Activated T-cell treated with anti-CD3 and anti-CD28 coated beads, Interleukin-2, amount 50 U/mL, for 4 hours (primary cell): ENCODE measurements around the gene ACOX3. TPM values are rescaled to one million over a fixed set of nuclear protein-coding genes. Genes with fewer than 3 reads are reported as not detected.
A peak's percentile ranks its signal among the peaks of the same experiment; 100 is the strongest.

Experiments used
- ATAC-seq, 2 donors: fragments of 200-7000 bp; cut with Tn5 transposase; one replicate each; pipeline ENCODE4 v1.10.0; 2021
- DNase-seq: peaks from one replicate; pipeline ENCODE4 v3.0.0-alpha.2; 2020
- H3K27me3 Mint-ChIP-seq: one replicate; pipeline ENCODE4 v1.8.0; 2021; ENCODE audit warnings: low read depth, mixed read lengths
- H3K36me3 Mint-ChIP-seq: one replicate; pipeline ENCODE4 v1.8.0; 2022; ENCODE audit warnings: mixed read lengths; ENCODE audit not compliant: insufficient read depth
- H3K4me1 Mint-ChIP-seq: one replicate; pipeline ENCODE4 v1.8.0; 2021; ENCODE audit warnings: low read depth, mixed read lengths
- H3K4me3 Mint-ChIP-seq: one replicate; pipeline ENCODE4 v1.8.0; 2021; ENCODE audit warnings: mild to moderate bottlenecking, moderate library complexity, mixed read lengths
- H3K9me3 Mint-ChIP-seq: one replicate; pipeline ENCODE4 v1.8.0; 2021; ENCODE audit warnings: mixed read lengths
- total RNA-seq, 3 donors: library from RNA; stranded (reverse); gene quantifications; one replicate each; pipeline ENCODE4 v1.2.1, GENCODE V29; 2021

The ACOX3 gene
- total RNA-seq, 3 donors from 2014 or later, result 20.1 to 35.8 (median 20.6) TPM

DNA sequence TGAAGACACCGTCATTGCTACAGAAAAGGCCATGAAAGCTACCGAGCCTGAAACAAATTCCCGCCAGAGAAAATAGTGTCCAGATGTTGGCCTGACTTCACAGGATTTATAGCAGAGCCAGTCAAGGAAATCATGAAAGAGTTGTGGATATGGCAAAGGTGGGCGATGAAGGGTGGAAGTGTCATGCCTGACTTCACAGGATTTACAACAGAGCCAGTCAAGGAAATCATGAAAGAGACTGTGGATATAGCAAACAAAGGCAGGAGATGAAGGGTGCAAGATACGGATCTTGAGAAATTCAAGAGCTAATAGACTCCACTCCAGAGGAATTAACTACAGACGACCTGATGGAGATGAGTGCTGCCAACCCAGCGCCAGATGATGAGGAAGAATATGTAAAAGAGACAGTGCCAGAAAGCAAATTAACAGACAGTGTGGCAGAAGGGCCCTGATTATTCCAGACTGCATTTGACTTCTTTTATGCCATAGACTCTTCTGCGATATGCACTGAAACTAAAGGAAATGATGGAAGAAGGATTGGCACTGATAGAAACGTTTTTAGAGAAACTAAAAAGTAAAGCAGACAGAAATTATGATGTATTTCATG, 17.2 kb upstream of the ACOX3 start:
- no peak overlapping the region for H3K4me3 Mint-ChIP-seq
- ATAC-seq (no peak), DNase-seq (no peak)
- no peaks in the 10 kb centered on the region for H3K4me1 Mint-ChIP-seq
- no peaks in the 10 kb centered on the region for H3K9me3 Mint-ChIP-seq
- peaks cover 42% of the 10 kb centered on the region for H3K36me3 Mint-ChIP-seq
- H3K27me3 Mint-ChIP-seq, result no peaks in the 10 kb centered on the region

DNA sequence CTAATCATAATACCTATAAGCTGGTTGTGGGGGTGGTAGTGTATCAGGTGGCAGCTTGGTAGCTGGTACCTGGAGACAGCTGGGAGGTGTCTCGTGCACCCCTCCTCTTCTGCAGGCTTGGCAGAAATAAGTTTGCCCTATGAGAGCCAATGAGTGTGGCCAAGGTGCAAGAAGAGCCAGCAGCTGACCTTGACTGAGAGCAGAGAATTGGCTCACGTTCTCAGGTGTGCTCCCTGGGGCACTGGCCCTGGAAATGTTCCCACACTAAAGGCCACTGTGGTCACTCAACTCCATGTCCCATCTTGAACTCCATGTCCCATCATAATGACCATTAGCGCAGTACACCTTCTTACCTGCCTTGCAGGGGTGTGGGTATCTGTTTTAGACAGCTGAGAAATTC, 13.4 kb upstream of the ACOX3 start:
- H3K4me3 Mint-ChIP-seq, result no peak overlapping the region
- ATAC-seq (no peak), DNase-seq (no peak)
- peaks cover 47% of the 10 kb centered on the region for H3K36me3 Mint-ChIP-seq
- H3K27me3 Mint-ChIP-seq, result no peaks in the 10 kb centered on the region
- no peaks in the 10 kb centered on the region for H3K4me1 Mint-ChIP-seq
- no peaks in the 10 kb centered on the region for H3K9me3 Mint-ChIP-seq

DNA sequence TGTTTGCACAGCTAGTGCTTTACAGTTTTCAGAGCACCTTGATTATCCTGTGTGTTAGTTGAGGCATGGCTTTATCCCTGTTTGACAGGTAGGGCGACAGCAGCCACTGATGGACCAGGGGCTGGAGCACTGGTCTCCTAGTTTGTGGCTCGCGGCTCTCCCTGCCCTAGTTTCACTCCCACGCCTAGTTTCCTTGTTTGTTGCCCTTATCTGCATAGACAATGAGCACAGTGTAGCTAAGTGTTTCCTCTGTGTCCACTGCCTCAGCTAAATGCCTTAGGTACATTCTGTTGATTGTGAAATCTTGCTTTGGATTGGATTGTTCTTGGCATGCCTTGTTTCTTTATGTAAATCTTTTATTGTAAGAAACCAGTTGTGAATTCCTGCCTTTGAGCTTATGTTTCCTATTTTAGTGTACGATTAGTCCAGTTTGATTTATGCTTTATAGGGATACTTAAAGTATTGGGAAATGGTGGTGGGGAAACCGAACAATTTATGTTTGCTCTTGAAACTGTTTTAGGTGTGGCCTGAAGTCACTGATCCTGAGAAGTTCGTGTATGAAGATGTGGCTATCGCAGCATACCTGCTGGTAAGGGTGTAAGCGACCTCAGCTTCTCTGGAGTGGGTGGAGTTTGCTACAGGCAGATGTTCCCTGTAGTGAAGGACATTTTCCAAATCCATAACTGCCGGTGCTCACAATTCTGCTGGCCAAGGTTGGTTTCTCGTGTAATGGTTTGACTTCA, 11.1 kb upstream of the ACOX3 start:
- Mint-ChIP-seq H3K36me3 (peaks cover 36% of the 10 kb centered on the region), H3K9me3 (no peaks in the 10 kb centered on the region)
- no peak for ATAC-seq

DNA sequence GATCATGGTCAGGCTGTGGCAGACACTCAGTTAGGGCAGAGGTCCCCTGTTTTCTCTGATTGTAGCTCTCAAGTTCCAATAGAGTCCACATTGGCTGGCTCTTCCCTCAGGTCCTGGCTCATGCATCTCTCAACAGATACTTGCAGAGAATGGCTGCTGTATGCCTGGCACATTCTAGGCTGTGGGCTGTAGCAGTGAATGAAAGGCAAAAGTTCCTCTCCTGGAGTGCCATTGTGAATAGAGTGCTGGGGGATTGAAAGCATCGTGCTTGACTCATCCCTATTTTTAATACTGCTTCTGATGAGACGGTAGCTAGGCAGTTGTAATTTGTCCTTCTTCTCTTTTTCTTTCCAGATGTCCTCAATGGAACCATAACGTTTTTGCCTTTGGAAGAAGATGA, 5.6 kb upstream of the ACOX3 start:
- H3K9me3 Mint-ChIP-seq, result no peaks in the 10 kb centered on the region
- no peak for ATAC-seq

More for the DNA sequence above, 11.1 kb upstream of the ACOX3 start:
- Mint-ChIP-seq H3K4me1 (no peaks in the 10 kb centered on the region), H3K27me3 (no peaks in the 10 kb centered on the region), H3K4me3 (no peak overlapping the region)
- DNase-seq, result no peak

DNA sequence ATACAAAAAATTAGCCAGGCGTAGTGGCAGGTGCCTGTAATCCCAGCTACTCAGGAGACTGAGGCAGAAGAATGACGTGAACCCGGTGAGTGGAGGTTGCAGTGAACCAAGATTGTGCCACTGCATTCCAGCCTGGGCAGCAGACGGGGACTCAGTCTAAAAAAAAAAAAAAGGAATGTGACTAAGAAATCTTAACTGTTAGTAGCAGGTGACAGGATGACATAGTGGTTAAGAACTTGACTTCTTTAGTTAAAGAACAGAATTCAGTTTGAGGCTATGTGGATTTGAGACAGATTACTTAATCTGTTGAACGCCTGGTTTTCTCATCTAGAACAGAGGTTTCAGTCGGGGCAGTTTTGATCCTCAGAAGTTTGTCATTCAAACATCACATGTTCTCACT, 3.3 kb upstream of the ACOX3 start:
- Mint-ChIP-seq H3K4me1 (peaks cover 55% of the 10 kb centered on the region), H3K9me3 (no peaks in the 10 kb centered on the region), H3K27me3 (no peaks in the 10 kb centered on the region), H3K36me3 (peaks cover 11% of the 10 kb centered on the region), H3K4me3 (no peak overlapping the region)
- ATAC-seq, result no peak
- DNase-seq, result no peak

More for the DNA sequence above, 5.6 kb upstream of the ACOX3 start:
- Mint-ChIP-seq H3K36me3 (peaks cover 18% of the 10 kb centered on the region), H3K27me3 (no peaks in the 10 kb centered on the region), H3K4me1 (peaks cover 36% of the 10 kb centered on the region), H3K4me3 (no peak overlapping the region)
- DNase-seq, result no peak

DNA sequence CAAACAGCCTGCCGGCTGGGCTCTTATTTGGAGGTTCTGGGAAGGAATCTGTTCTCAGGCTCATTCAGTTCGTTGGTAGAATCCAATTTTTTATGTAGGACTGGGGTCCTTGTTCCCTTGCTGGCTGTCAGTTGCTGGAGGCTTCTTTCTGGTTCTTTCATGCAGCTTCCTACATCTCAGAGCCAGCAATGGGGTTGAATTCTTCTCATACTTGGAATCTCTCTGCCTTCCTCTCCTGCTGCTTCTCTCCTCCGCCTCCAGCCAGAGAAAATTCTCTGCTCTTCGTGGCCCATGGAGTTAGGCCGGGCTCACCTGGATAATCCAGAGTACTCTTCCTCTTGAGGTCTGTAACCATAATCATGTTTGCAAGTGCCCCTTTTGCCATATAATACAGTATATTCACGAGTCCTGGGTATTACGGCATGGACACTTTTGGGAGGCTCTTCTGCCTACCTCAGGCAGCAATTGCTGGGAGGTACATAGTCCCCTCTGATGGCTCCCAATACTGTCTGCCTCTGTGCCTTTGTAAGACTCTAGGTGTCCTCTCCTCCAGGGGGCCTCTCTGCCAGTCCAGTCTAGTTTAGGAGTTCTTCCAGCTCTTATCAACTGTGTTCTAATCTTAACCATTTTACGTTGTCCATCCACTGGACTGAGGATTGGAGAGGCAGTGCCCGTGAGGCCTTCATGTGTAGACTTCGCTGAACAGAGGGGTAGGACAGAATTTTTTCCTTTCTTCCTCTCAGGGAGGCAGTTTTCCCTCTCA, 2.3 kb upstream of the ACOX3 start:
- no peak for ATAC-seq
- H3K36me3 Mint-ChIP-seq, result peaks cover 10% of the 10 kb centered on the region
- no peaks in the 10 kb centered on the region for H3K27me3 Mint-ChIP-seq
- peak overlapping the region; percentile 97 for H3K4me3 Mint-ChIP-seq
- DNase-seq, result no peak
- H3K9me3 Mint-ChIP-seq, result no peaks in the 10 kb centered on the region
- H3K4me1 Mint-ChIP-seq, result peaks cover 63% of the 10 kb centered on the region

DNA sequence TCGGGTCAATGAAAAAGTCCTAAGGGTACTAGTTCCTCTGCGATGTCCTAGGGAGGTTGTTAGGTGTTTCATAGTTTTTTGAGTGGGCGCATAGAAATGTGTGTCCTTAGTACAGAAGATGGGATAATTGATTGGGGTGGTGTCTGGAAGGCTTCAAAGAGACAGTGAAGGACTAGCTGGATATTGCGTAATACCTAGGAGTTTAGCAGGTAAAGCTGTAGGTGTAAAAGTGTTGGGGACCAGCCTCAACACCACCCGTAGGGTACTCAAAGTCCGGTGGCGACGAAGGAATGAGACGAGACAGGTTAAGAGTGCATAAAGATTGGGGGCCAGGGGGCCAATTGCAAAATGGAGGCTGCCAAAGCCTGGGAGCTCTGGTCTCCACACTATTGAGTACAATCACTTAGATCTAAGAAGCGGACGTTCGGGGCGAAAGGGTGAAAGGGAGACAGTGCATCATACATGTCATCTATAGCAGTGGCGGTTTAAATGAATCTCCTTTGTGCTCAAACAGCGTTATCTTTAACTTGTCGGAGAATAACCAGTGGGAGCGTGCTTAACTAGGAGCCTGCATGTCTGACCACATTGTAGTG, 1.1 kb upstream of the ACOX3 start:
- Mint-ChIP-seq H3K4me3 (peak overlapping the region; percentile 97), H3K9me3 (no peaks in the 10 kb centered on the region), H3K27me3 (no peaks in the 10 kb centered on the region), H3K4me1 (peaks cover 71% of the 10 kb centered on the region), H3K36me3 (peaks cover 10% of the 10 kb centered on the region)
- no peak for ATAC-seq
- no peak for DNase-seq

DNA sequence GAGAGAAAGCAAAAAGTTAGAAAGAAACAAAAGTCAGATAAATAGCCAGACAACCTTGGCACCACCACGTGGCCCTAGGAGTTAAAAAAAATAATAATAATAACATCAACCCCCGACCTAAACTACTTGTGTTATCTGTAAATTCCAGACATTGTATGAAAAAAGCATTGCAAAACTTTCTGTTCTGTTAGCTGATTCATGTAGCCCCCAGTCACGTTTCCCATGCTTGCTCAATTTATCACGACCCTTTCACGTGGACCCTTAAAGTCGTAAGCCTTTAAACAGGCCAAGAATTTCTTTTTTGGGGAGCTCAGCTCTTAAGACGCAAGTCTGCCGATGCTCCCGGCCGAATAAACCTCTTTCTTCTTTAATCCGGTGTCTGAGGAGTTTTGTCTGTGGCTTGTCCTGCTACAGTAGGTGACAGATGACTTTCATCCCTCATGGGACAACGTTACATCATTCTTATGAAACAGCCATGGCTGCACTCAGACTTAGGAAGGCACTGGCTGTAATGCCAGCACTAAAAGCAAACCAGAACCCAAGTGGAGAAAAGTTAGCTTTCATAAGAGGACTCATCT, 520 bp downstream of the ACOX3 start:
- no peak for DNase-seq
- Mint-ChIP-seq H3K4me3 (peak overlapping the region; percentile 97), H3K9me3 (no peaks in the 10 kb centered on the region), H3K36me3 (peaks cover 2% of the 10 kb centered on the region), H3K4me1 (peaks cover 79% of the 10 kb centered on the region), H3K27me3 (no peaks in the 10 kb centered on the region)
- peak; percentile 31 for ATAC-seq

DNA sequence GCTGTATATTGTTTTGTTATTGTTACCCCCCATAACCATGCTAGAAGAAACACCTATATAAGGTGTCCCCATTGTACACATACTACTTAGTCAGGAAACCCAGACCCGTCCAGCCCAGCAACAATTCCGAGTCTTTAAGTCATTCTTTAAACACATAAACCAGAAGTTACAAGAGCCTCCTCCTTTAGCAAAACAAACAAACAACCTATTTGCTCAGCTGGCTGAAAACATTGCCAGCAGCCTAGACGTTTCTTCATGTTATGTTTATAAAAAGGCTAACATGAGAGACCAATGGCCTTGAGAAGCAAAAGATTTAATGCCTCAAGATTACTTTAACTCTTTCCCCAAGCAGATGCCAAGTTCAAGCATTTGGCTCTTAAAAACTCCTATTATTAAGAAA, 1.4 kb downstream of the ACOX3 start:
- Mint-ChIP-seq H3K4me3 (peak overlapping the region; percentile 32), H3K4me1 (peaks cover 87% of the 10 kb centered on the region), H3K9me3 (no peaks in the 10 kb centered on the region), H3K36me3 (peaks cover 2% of the 10 kb centered on the region), H3K27me3 (no peaks in the 10 kb centered on the region)
- ATAC-seq (no peak), DNase-seq (no peak)

DNA sequence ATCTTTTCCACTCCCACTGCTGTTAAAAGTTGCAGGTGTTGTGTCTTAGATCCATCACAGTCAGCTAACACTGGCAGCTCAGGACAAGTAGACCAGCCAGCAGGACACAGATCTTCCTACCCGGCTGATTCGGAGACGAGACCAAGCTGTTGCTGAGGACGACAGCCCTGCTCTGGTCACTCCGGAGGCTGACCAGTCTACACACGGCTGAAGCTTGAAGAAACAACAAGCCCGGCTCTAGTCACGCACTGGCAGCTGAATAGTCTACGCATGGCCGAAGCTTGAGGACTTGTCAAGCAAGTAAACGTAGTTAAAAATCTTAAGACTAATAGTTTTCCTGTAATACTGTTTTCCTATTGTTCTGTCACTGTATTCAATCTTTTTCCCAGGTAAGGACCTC, 1.8 kb downstream of the ACOX3 start:
- H3K36me3 Mint-ChIP-seq, result no peaks in the 10 kb centered on the region
- peak overlapping the region; percentile 32 for H3K4me3 Mint-ChIP-seq
- no peaks in the 10 kb centered on the region for H3K9me3 Mint-ChIP-seq
- no peak for ATAC-seq
- no peak for DNase-seq
- H3K4me1 Mint-ChIP-seq, result peaks cover 84% of the 10 kb centered on the region
- no peaks in the 10 kb centered on the region for H3K27me3 Mint-ChIP-seq

DNA sequence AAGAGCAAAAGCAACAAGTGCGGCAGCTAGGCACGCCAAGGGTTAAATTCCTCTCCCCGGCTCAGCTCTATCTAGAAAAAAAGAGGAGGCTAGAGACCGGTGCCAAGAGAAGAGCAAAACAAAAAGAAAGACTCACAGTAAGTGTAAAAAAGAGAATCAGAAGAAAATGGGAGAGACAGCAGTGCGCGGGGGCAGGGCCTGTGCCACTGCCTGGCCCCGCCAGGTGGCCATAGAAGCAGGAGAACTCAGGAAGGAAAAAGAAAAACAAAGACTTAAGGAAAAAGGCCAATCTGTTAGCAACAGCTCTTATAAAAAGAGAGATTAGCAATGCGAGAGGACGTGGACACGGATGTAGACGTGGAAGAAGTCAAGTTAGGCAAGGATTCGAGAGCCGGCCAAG, 3.2 kb downstream of the ACOX3 start:
- ATAC-seq, result no peak
- Mint-ChIP-seq H3K4me3 (no peak overlapping the region), H3K27me3 (no peaks in the 10 kb centered on the region), H3K4me1 (peaks cover 69% of the 10 kb centered on the region), H3K9me3 (no peaks in the 10 kb centered on the region), H3K36me3 (no peaks in the 10 kb centered on the region)
- DNase-seq, result no peak

DNA sequence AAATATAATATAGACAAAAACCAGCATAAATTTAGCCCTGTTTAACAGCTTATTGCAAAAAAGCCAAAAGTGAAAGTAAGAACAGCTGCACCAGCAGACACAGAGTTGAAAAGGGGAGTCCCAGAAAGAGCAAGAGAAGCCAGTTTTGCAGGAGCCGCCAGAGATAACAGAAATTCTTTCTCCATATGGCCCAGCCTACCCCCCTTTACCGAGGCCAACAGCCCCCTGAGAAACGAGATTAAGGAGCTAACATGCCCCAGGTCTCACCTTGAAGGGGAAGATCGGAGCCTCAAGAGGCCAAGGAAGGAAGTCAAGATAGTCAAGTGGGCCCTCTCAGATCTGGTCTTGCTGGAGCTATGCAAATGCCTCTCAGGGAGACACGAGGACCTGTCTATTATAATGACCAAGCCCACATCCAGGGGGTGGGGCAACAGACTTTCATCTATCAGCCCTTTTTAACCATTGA, 4.8 kb downstream of the ACOX3 start:
- ATAC-seq (peak; percentile 38 to 42), DNase-seq (no peak)
- peaks cover 56% of the 10 kb centered on the region for H3K4me1 Mint-ChIP-seq
- H3K36me3 Mint-ChIP-seq, result no peaks in the 10 kb centered on the region
- no peaks in the 10 kb centered on the region for H3K9me3 Mint-ChIP-seq
- H3K27me3 Mint-ChIP-seq, result no peaks in the 10 kb centered on the region
- peak overlapping the region; percentile 82 for H3K4me3 Mint-ChIP-seq

DNA sequence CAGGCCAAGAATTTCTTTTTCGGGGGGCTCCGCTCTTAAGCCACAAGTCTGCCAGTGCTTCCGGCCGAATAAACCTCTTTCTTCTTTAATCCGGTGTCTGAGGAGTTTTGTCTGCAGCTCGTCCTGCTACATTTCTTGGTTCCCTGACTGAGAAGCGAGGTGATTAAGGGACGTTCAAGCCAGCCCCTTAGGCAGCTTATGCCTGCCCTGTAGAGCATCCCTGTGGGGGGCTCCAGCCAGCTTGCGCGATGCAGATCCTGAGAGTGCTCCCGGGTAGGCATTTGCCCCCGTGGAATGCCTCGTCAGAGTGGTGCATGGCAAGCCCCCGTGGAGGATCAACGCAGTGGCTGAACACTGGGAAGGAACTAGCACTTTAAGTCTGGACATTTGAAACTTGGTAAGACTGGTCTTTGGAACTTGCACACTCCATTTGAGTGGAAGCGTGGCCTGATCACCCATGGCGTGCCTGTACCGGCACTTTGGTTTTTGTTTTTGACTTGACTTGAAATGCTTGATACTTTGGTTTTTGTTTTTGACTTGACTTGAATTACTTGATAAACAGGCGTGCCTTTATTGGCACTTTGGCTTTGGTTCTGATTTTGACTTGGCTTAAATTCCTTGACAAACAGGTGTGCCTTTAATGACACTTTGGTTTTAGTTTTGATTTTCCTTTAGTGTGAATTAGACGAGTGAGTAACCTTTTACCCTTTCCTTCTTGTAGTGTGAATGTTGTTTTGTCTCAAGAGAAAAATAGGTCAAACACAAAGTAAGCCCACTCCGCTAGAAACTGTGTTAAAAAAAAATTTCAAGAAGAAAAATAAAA, 6.1 kb downstream of the ACOX3 start:
- DNase-seq (no peak), ATAC-seq (no peak)
- H3K4me3 Mint-ChIP-seq, result peak overlapping the region; percentile 82
- H3K27me3 Mint-ChIP-seq, result no peaks in the 10 kb centered on the region
- no peaks in the 10 kb centered on the region for H3K36me3 Mint-ChIP-seq
- H3K9me3 Mint-ChIP-seq, result no peaks in the 10 kb centered on the region
- peaks cover 46% of the 10 kb centered on the region for H3K4me1 Mint-ChIP-seq
